Activated naive CD8-positive, alpha-beta T cell (primary cell): ENCODE data around the gene PAH.

ENCODE experiments used
- H3K27ac Mint-ChIP-seq: one replicate; pipeline ENCODE4 v1.8.0; 2021; ENCODE audit warnings: mixed read lengths
- H3K27me3 Mint-ChIP-seq: one replicate; pipeline ENCODE4 v1.8.0; 2021; ENCODE audit warnings: mixed read lengths
- H3K36me3 Mint-ChIP-seq: one replicate; pipeline ENCODE4 v1.8.0; 2021; ENCODE audit warnings: mixed read lengths
- H3K4me1 Mint-ChIP-seq: one replicate; pipeline ENCODE4 v1.8.0; 2021; ENCODE audit warnings: low read depth, mixed read lengths
- H3K4me3 Mint-ChIP-seq: one replicate; pipeline ENCODE4 v1.8.0; 2021; ENCODE audit warnings: mild to moderate bottlenecking, mixed read lengths
- H3K9me3 Mint-ChIP-seq: one replicate; pipeline ENCODE4 v1.8.0; 2021; ENCODE audit warnings: low read depth, mixed read lengths

The PAH gene

DNA sequence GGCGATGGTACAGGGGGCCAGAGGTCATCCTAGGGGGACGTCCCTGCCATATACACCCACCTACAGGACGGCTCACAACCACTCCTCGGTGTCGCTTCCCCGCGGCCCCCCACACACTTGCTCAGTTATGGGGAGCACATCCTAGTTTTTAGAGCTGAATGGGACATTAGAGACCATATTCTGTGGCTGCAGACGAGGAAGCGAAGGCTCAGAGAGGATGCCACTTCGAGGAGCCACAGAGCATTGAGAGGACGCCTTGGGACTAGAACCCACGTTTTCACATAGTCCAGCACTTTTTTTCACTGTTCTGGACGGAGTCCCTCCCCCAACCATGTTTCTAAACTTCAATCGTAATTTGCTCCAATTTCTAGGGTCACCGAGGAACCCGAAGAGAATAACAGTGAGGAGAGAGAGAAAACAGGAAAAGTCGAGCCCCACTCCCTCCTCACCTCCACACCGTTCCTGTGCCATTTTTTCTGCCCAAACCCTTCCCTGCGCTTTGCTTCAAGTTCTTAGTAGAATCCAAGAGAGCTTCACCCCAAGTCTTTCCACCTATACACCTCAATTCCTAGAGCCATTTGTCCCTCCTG, 39.8 kb upstream of the PAH start:
- Mint-ChIP-seq H3K4me3 (peak overlapping the region; percentile 36), H3K27ac (no peak overlapping the region), H3K4me1 (peaks cover 24% of the 10 kb centered on the region), H3K9me3 (no peaks in the 10 kb centered on the region), H3K27me3 (peaks cover 64% of the 10 kb centered on the region), H3K36me3 (no peaks in the 10 kb centered on the region)

DNA sequence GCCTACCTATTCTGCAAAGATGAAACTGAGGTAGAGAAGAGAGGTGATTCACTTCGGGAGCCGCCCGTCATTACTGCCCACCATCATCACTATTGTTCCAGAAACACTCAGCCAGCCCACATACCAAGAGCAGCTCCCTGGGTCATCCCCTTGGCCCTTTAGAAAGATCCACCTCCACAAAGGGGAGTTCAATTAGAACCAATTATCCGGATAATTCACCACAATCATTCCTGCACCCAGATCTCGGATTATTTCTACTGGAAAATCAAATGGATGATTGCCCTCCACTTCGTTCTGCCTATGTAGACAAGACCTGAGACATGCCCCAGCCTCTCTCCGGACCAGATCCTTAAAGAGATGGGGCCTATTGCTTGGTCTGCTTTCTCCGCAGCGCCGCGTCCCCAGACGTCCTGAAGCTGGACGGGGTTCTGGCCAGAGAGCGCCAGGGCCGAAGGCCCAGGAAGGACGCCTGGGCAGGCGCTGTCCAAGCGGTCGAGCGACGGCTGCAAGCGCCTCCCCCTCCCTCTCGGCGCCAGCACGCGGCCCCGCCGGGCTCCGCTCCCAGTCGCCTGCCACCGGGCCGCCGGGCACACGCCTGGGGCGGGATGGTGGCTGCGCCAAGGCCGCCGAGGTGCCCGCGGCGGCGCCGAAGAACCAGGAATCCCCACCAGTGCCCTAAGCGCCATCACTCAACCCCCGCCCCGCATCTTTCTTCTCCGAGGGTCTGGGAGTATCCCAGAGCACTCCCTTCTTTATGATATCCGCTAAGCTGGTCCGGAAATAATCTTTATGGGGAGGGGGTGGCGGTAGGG, 39.1 kb upstream of the PAH start:
- Mint-ChIP-seq H3K4me3 (no peak overlapping the region), H3K27me3 (peaks cover 63% of the 10 kb centered on the region), H3K4me1 (peaks cover 21% of the 10 kb centered on the region), H3K36me3 (no peaks in the 10 kb centered on the region), H3K9me3 (no peaks in the 10 kb centered on the region), H3K27ac (no peak overlapping the region)

DNA sequence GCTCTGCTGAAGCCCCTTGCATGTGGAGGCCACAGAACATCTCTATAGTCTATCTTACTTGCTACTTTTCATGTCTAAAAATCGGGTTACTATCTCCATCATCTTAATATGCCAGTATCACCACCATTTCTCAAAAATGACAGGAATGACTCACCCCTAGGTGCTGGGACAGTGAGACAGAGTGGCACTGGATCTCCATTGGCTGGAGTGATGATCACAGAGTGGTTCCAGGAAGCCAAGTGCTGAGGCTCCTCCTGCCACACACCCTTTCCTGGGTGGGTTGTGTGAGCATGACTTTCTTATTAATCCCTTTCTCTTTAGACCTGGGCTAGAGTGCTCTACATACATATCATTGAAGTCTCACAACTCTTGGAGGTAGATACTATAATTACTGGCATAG, 37.1 kb upstream of the PAH start:
- Mint-ChIP-seq H3K4me3 (no peak overlapping the region), H3K27me3 (peaks cover 65% of the 10 kb centered on the region), H3K4me1 (peaks cover 25% of the 10 kb centered on the region), H3K36me3 (no peaks in the 10 kb centered on the region), H3K9me3 (no peaks in the 10 kb centered on the region), H3K27ac (no peak overlapping the region)

DNA sequence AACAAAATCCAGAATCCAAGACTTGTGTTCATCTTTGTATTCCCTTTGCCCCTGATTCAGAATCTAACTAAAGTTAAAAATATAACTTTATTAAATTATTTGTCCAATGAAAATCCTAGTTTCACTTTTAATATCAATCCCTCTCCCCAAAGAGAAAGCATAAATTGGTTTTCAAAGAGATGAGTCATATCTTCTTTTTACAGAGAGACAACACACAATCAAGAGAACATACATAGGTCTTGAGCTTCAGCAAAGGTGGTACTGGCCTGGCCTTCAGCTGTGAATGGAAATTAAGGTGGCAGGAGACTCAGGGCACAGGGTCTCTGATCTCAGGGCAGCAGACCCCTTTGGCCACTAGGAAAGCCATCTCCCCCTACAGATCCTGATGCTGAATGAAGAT, 36.2 kb upstream of the PAH start:
- Mint-ChIP-seq H3K27me3 (peaks cover 64% of the 10 kb centered on the region), H3K4me3 (no peak overlapping the region), H3K36me3 (no peaks in the 10 kb centered on the region), H3K9me3 (no peaks in the 10 kb centered on the region), H3K27ac (no peak overlapping the region), H3K4me1 (peaks cover 21% of the 10 kb centered on the region)

DNA sequence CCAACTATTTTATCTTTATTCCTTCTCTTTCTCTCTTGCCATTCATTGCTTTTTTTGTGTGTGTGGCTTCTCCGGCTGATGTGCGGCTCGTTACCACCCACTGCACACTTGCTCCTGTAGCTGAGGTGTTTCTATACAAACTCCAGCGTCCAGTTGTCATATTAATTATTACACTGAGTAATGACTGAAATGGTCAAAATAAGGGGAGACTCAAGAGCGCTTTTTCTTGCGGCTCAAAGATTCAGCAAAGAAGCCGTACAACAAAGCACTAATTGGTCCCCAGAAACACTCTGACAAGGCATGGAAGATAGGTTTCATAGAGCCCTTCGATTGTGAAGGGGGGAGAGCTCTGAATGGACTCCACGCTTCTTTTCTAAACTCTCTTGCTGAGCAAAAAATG, 34.8 kb upstream of the PAH start:
- H3K9me3 Mint-ChIP-seq = no peaks in the 10 kb centered on the region
- H3K27me3 Mint-ChIP-seq = peaks cover 64% of the 10 kb centered on the region
- no peaks in the 10 kb centered on the region for H3K36me3 Mint-ChIP-seq

DNA sequence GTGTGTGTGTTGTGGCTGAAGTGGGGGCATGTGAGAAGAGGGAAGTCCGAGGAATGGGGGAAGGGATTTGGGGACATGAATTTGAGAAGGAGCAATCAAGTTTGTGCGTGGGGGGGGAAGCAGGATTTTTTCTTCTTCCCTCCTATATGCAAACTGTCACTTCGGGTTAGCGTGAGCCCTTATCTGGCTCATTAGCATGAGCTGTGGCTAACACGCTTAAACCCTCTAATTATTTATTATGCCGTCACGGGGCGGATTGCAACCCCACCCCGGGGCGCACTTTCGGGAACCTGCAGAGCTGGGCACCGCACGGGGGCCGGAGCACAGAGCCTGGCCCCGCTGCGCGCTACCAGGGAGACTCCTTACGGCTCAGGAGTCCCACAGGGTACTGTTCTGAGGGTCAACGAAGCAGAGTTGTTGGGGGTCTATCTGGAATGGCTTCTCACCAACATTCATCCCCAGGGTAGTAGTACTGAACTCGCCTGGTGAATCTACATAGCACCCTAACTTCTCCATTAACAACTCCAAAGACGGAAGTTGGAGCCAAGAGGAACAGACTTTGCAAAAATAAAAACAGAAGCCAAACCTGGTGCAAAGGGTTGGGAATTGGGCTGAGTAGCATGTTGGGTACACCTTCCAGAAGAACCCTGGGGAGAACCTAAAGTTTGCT, 34.0 kb upstream of the PAH start:
- Mint-ChIP-seq H3K9me3 (no peaks in the 10 kb centered on the region), H3K36me3 (no peaks in the 10 kb centered on the region), H3K4me3 (peak overlapping the region; percentile 21), H3K4me1 (peaks cover 10% of the 10 kb centered on the region), H3K27me3 (peaks cover 61% of the 10 kb centered on the region), H3K27ac (no peak overlapping the region)

More for the DNA sequence above, 34.8 kb upstream of the PAH start:
- Mint-ChIP-seq H3K4me1 (peaks cover 11% of the 10 kb centered on the region), H3K4me3 (no peak overlapping the region), H3K27ac (no peak overlapping the region)

DNA sequence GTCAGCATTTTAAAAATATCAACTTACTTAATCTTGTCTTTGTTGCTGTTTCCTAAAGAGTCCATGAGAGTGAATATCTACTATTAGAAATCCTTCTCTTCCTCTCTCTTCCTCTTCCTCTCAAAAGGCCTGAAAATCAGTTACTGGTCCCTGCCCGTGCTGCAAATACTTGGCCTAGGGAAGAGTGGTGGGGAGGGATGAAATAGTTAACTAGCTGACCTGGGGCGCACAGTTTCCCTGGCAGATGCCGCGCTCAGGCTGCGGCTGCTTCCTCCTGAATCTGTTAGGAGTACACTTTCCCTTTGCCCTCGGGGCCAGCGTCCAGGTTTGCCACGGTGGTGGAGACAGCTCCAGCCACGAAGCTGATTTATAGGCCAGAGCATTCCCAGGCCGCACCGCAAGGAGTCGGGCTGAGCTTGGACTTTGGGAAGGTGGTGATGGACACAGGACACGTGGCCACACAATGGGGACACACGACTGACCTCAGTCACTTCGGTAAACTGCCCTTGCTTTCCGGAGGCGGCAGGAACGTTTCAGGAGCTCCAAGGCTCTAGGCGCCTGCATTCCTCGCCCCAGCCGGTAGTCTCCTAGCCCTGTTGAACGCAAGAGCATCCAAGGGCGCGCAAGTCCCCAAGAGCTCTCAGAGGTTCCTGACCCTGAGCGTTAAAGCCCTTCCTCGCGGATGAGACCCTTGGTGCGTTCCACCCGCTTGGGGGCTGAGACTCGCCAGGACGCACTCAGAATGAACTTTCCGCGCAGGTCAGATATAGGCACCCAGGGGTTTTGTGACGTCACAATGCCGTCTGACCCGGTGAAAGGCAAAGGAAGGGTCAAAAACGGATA, 33.3 kb upstream of the PAH start:
- peaks cover 7% of the 10 kb centered on the region for H3K4me1 Mint-ChIP-seq
- no peaks in the 10 kb centered on the region for H3K36me3 Mint-ChIP-seq
- no peaks in the 10 kb centered on the region for H3K9me3 Mint-ChIP-seq
- peaks cover 53% of the 10 kb centered on the region for H3K27me3 Mint-ChIP-seq
- peak overlapping the region; percentile 21 for H3K4me3 Mint-ChIP-seq
- H3K27ac Mint-ChIP-seq = no peak overlapping the region

DNA sequence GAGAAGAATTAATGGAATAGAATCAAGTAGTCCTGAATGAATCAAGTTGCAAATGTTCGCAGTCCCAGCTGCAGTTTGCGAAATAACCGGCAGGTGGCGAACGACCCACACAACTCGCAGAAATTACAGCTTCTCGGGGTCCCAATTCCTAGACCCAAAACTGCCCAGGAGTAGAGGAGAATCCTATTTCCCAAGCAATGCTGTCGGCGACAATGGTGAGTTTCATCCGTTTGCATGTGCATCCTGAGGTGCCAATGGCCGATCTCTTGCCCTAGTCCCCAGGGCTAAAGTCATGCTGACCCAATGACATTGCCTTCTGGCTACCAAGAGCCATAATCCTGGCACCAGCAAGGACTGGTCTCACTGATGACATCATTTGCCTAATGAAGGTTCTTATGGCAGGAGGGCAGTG, 31.9 kb upstream of the PAH start:
- peaks cover 7% of the 10 kb centered on the region for H3K4me1 Mint-ChIP-seq
- no peak overlapping the region for H3K4me3 Mint-ChIP-seq
- no peaks in the 10 kb centered on the region for H3K9me3 Mint-ChIP-seq

DNA sequence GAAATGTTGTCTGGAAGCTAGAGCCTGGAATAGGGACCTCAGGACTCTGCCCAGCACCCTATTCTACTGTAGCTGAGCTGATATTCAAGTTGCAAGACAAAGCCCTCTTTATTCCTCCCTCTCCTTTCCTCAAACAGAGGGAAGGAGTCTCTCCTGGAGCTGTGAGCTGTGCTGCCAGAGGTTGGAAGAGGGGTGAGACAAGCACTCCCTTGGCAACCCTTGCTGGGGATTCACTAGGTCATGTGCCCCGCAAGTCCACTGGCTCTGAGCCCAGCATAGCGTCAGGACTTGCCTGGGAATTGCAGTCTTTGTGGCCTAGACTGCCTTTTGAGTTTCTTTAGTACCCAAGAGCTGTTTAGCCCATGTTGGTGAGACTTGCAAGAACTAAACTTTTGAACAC, 29.0 kb upstream of the PAH start:
- H3K27me3 Mint-ChIP-seq = peaks cover 33% of the 10 kb centered on the region
- H3K9me3 Mint-ChIP-seq = no peaks in the 10 kb centered on the region
- no peaks in the 10 kb centered on the region for H3K36me3 Mint-ChIP-seq
- H3K27ac Mint-ChIP-seq = no peak overlapping the region
- H3K4me3 Mint-ChIP-seq = no peak overlapping the region
- H3K4me1 Mint-ChIP-seq = peaks cover 5% of the 10 kb centered on the region

More for the DNA sequence above, 31.9 kb upstream of the PAH start:
- Mint-ChIP-seq H3K27me3 (peaks cover 40% of the 10 kb centered on the region), H3K36me3 (no peaks in the 10 kb centered on the region), H3K27ac (no peak overlapping the region)

DNA sequence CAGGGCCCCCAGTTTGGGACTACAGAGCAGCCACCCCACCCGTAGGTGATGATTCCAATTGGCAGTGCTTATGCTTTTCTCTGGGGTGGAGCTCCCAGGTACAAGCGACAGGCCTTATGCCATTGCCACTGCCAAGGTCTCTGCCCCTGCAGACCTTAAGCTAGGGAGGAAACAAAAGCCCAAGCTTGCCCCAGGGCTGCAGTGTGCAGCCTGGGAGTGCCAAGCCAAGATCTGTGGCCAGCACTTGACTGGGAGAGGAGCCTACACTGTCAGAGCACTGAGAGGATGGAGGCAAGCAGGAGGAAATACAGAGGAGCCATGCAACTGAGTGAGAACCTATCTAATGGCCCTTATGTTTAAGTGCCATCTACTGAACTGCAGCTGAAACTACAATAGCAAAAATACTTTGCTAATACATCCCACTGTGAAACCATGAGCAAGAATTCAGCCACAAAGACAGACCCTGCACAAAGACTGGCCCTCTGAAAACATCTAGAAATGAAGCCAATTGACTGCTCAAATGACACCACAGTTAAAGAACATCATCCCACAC, 22.7 kb upstream of the PAH start:
- no peak overlapping the region for H3K4me3 Mint-ChIP-seq
- H3K36me3 Mint-ChIP-seq = no peaks in the 10 kb centered on the region
- H3K27me3 Mint-ChIP-seq = peaks cover 14% of the 10 kb centered on the region
- no peaks in the 10 kb centered on the region for H3K4me1 Mint-ChIP-seq
- H3K27ac Mint-ChIP-seq = no peak overlapping the region
- no peaks in the 10 kb centered on the region for H3K9me3 Mint-ChIP-seq

DNA sequence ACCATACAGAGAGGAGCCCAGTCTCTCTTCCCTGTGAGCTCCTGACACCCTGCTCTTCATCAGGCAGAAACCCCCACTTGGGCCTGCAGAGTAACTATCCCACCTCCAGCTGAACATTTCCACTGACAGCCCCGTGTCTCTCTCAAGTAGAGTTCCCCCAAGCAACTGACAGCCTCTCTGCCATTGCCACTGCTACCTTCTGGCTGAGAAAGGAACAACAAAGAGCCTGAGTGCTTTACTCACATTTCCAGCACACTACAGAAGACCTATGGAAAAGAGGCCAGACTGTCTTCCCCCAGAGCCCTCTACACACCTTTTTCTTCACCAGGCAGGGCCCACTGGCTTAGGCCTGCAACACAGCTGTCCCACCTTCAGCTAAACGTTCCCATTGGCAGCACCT, 22.0 kb upstream of the PAH start:
- peaks cover 14% of the 10 kb centered on the region for H3K27me3 Mint-ChIP-seq
- no peaks in the 10 kb centered on the region for H3K36me3 Mint-ChIP-seq
- H3K27ac Mint-ChIP-seq = no peak overlapping the region
- H3K4me1 Mint-ChIP-seq = no peaks in the 10 kb centered on the region
- H3K4me3 Mint-ChIP-seq = no peak overlapping the region
- no peaks in the 10 kb centered on the region for H3K9me3 Mint-ChIP-seq

DNA sequence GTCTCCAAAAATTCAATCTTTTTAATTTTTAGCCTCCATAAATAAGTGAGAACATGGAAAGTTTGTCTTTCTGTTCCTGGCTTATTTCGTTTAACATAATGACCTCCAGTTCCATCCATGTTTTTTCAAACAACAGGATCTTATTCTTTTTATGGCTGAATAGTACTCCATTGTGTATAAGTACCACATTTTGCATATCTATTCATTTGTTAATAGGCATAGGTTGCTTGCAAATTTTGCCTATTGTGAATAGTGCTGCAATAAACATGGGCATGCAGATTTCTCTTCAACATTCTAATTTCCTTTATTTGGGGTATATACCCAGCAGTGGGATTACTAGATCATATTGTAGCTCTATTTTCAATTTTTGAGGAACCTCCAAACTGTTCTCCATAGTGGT, 16.1 kb upstream of the PAH start:
- H3K36me3 Mint-ChIP-seq = no peaks in the 10 kb centered on the region
- H3K27ac Mint-ChIP-seq = no peak overlapping the region
- no peak overlapping the region for H3K4me3 Mint-ChIP-seq
- peaks cover 19% of the 10 kb centered on the region for H3K27me3 Mint-ChIP-seq
- H3K9me3 Mint-ChIP-seq = no peaks in the 10 kb centered on the region
- no peaks in the 10 kb centered on the region for H3K4me1 Mint-ChIP-seq

DNA sequence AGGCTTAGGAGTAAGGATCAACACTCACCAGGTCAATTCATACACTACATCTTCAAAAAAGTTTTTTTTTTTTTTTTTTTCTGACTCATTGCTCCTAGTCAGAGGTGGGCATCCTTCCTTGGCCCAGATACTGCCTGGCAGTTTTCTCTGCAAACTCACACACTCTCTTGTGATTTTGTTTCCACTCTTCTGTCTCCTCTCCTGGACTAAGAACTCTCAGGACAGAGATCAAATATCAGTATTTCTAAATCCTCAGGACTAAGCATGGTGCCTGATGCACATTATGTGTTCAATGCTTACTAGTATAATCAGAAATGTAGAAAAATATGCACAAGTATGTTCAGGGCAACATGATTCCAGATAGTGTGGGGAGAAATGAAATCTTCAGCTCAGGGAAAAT, 10.2 kb upstream of the PAH start:
- no peaks in the 10 kb centered on the region for H3K9me3 Mint-ChIP-seq
- H3K36me3 Mint-ChIP-seq = no peaks in the 10 kb centered on the region
- no peaks in the 10 kb centered on the region for H3K4me1 Mint-ChIP-seq
- H3K27me3 Mint-ChIP-seq = peaks cover 22% of the 10 kb centered on the region
- H3K4me3 Mint-ChIP-seq = no peak overlapping the region
- H3K27ac Mint-ChIP-seq = no peak overlapping the region

DNA sequence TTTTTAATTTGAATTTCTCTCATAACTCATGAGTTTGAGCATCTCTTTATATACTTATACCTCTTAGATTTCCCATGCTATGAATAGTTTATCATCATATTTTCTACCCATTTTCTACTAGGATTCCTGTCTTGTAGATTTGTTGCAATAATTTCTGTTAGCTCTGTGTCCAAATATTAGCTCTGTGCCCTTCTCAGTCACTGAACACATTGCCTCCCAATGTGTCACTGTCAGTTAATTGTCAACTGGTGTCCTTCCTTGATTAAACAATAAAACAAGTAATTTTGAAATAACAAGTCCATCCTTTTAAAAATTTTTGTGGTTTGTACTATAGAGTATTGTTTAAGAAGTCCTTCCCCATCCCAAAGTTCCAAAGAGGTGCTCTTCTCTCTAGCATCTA, 4.2 kb upstream of the PAH start:
- Mint-ChIP-seq H3K27me3 (peaks cover 18% of the 10 kb centered on the region), H3K4me3 (no peak overlapping the region), H3K4me1 (peaks cover 4% of the 10 kb centered on the region), H3K9me3 (no peaks in the 10 kb centered on the region), H3K27ac (no peak overlapping the region), H3K36me3 (no peaks in the 10 kb centered on the region)
